Activated naive CD8-positive, alpha-beta T cell treated with anti-CD3 and anti-CD28 coated beads for 36 hours (primary cell): ENCODE data around the gene RELB. TPM values are rescaled to one million over a fixed set of nuclear protein-coding genes. Genes with fewer than 3 reads are reported as not detected.

Experiments
- DNase-seq: peaks from one replicate; pipeline ENCODE4 v3.0.0; 2021
- H3K27ac Mint-ChIP-seq: one replicate; pipeline ENCODE4 v1.8.0; 2022; ENCODE audit warnings: mild to moderate bottlenecking, moderate library complexity, mixed read lengths
- H3K27me3 Mint-ChIP-seq: one replicate; pipeline ENCODE4 v1.8.0; 2022; ENCODE audit warnings: mild to moderate bottlenecking, mixed read lengths
- H3K36me3 Mint-ChIP-seq: one replicate; pipeline ENCODE4 v1.8.0; 2021; ENCODE audit warnings: mild to moderate bottlenecking, mixed read lengths
- H3K4me1 Mint-ChIP-seq: one replicate; pipeline ENCODE4 v1.8.0; 2021; ENCODE audit warnings: mixed read lengths
- H3K4me3 Mint-ChIP-seq: one replicate; pipeline ENCODE4 v1.8.0; 2022; ENCODE audit warnings: mild to moderate bottlenecking, moderate library complexity, mixed read lengths
- H3K9me3 Mint-ChIP-seq: one replicate; pipeline ENCODE4 v1.8.0; 2022; ENCODE audit warnings: mixed read lengths
- total RNA-seq, 2 experiments: library from RNA; stranded (reverse); gene quantifications; one replicate each; pipeline ENCODE4 v1.2.3, GENCODE V29; 2021

RELB gene
- total RNA-seq, 2 experiments from 2014 or later = 45.5 to 45.8 TPM

- DNase-seq = no peak
- Mint-ChIP-seq H3K4me3 (no peak overlapping the region), H3K27ac (peak overlapping the region; percentile 25), H3K36me3 (peaks cover 31% of the 10 kb centered on the region), H3K4me1 (peaks cover 5% of the 10 kb centered on the region), H3K27me3 (no peaks in the 10 kb centered on the region), H3K9me3 (no peaks in the 10 kb centered on the region)
Observed at GRCh38 chr19:45056831-45057230, 55.6 kb downstream of the RELB start.

GRCh38 chr19:45057444-45057843 is 56.2 kb downstream of the RELB start:
- H3K9me3 Mint-ChIP-seq = no peaks in the 10 kb centered on the region
- no peak overlapping the region for H3K4me3 Mint-ChIP-seq
- DNase-seq = no peak
- H3K27me3 Mint-ChIP-seq = no peaks in the 10 kb centered on the region
- no peak overlapping the region for H3K27ac Mint-ChIP-seq
- H3K36me3 Mint-ChIP-seq = peaks cover 26% of the 10 kb centered on the region
- H3K4me1 Mint-ChIP-seq = peaks cover 2% of the 10 kb centered on the region

- no peaks in the 10 kb centered on the region for H3K27me3 Mint-ChIP-seq
- peak overlapping the region; percentile 61 for H3K27ac Mint-ChIP-seq
- no peaks in the 10 kb centered on the region for H3K9me3 Mint-ChIP-seq
- H3K4me1 Mint-ChIP-seq = peaks cover 2% of the 10 kb centered on the region
- DNase-seq = no peak
- peaks cover 24% of the 10 kb centered on the region for H3K36me3 Mint-ChIP-seq
- no peak overlapping the region for H3K4me3 Mint-ChIP-seq
Observed at GRCh38 chr19:45058622-45059159, 57.4 kb downstream of the RELB start.

GRCh38 chr19:45059258-45059965 is 58.1 kb downstream of the RELB start:
- DNase-seq = peak; percentile 77
- Mint-ChIP-seq H3K27me3 (no peaks in the 10 kb centered on the region), H3K4me1 (peaks cover 2% of the 10 kb centered on the region), H3K4me3 (no peak overlapping the region), H3K36me3 (peaks cover 23% of the 10 kb centered on the region), H3K27ac (no peak overlapping the region), H3K9me3 (no peaks in the 10 kb centered on the region)

- peaks cover 2% of the 10 kb centered on the region for H3K4me1 Mint-ChIP-seq
- peaks cover 26% of the 10 kb centered on the region for H3K36me3 Mint-ChIP-seq
- no peaks in the 10 kb centered on the region for H3K9me3 Mint-ChIP-seq
- H3K27ac Mint-ChIP-seq = no peak overlapping the region
- H3K4me3 Mint-ChIP-seq = no peak overlapping the region
- no peaks in the 10 kb centered on the region for H3K27me3 Mint-ChIP-seq
- no peak for DNase-seq
Observed at GRCh38 chr19:45061965-45062364, 60.7 kb downstream of the RELB start.

GRCh38 chr19:45063851-45064801 is 62.9 kb downstream of the RELB start:
- Mint-ChIP-seq H3K27me3 (no peaks in the 10 kb centered on the region), H3K4me1 (peaks cover 2% of the 10 kb centered on the region), H3K36me3 (peaks cover 18% of the 10 kb centered on the region), H3K4me3 (no peak overlapping the region), H3K9me3 (no peaks in the 10 kb centered on the region), H3K27ac (no peak overlapping the region)
- DNase-seq = no peak

- DNase-seq = no peak
- Mint-ChIP-seq H3K4me3 (no peak overlapping the region), H3K27me3 (no peaks in the 10 kb centered on the region), H3K36me3 (peaks cover 14% of the 10 kb centered on the region), H3K4me1 (no peaks in the 10 kb centered on the region), H3K27ac (peak overlapping the region; percentile 56), H3K9me3 (no peaks in the 10 kb centered on the region)
Observed at GRCh38 chr19:45066921-45067661, 65.8 kb downstream of the RELB start.

GRCh38 chr19:45068041-45068440 is 66.8 kb downstream of the RELB start:
- H3K4me1 Mint-ChIP-seq = peaks cover 1% of the 10 kb centered on the region
- H3K36me3 Mint-ChIP-seq = peaks cover 10% of the 10 kb centered on the region
- no peak overlapping the region for H3K4me3 Mint-ChIP-seq
- H3K27ac Mint-ChIP-seq = no peak overlapping the region
- no peaks in the 10 kb centered on the region for H3K27me3 Mint-ChIP-seq
- no peaks in the 10 kb centered on the region for H3K9me3 Mint-ChIP-seq
- DNase-seq = no peak

GRCh38 chr19:45069056-45069455 is 67.8 kb downstream of the RELB start:
- Mint-ChIP-seq H3K27ac (no peak overlapping the region), H3K36me3 (peaks cover 10% of the 10 kb centered on the region), H3K27me3 (no peaks in the 10 kb centered on the region), H3K9me3 (no peaks in the 10 kb centered on the region), H3K4me3 (no peak overlapping the region), H3K4me1 (peaks cover 2% of the 10 kb centered on the region)
- no peak for DNase-seq

GRCh38 chr19:45070214-45070613 is 69.0 kb downstream of the RELB start:
- Mint-ChIP-seq H3K27me3 (no peaks in the 10 kb centered on the region), H3K36me3 (peaks cover 8% of the 10 kb centered on the region), H3K27ac (no peak overlapping the region), H3K9me3 (no peaks in the 10 kb centered on the region), H3K4me1 (peaks cover 6% of the 10 kb centered on the region), H3K4me3 (no peak overlapping the region)
- DNase-seq = no peak

- Mint-ChIP-seq H3K9me3 (no peaks in the 10 kb centered on the region), H3K27me3 (no peaks in the 10 kb centered on the region), H3K27ac (no peak overlapping the region), H3K4me3 (no peak overlapping the region), H3K36me3 (peaks cover 8% of the 10 kb centered on the region), H3K4me1 (peaks cover 6% of the 10 kb centered on the region)
- no peak for DNase-seq
Observed at GRCh38 chr19:45070861-45071544, 69.7 kb downstream of the RELB start.

GRCh38 chr19:45071545-45071938 is 70.3 kb downstream of the RELB start:
- no peaks in the 10 kb centered on the region for H3K27me3 Mint-ChIP-seq
- peaks cover 7% of the 10 kb centered on the region for H3K4me1 Mint-ChIP-seq
- no peaks in the 10 kb centered on the region for H3K9me3 Mint-ChIP-seq
- peaks cover 8% of the 10 kb centered on the region for H3K36me3 Mint-ChIP-seq
- DNase-seq = no peak
- H3K4me3 Mint-ChIP-seq = no peak overlapping the region
- no peak overlapping the region for H3K27ac Mint-ChIP-seq

- H3K27ac Mint-ChIP-seq = no peak overlapping the region
- H3K27me3 Mint-ChIP-seq = no peaks in the 10 kb centered on the region
- no peak overlapping the region for H3K4me3 Mint-ChIP-seq
- no peaks in the 10 kb centered on the region for H3K9me3 Mint-ChIP-seq
- peaks cover 6% of the 10 kb centered on the region for H3K36me3 Mint-ChIP-seq
- peaks cover 11% of the 10 kb centered on the region for H3K4me1 Mint-ChIP-seq
- no peak for DNase-seq
Observed at GRCh38 chr19:45071969-45072790, 70.9 kb downstream of the RELB start.
